Endothelial cell of umbilical vein (primary cell): ENCODE measurements around the gene SLC22A7. TPM values are rescaled to one million over a fixed set of nuclear protein-coding genes. Genes with fewer than 3 reads are reported as not detected.

Experiments used
- BruUV-seq: library from RNA; stranded (reverse); fragments of 400-500 nt; replicated peaks from 2 replicates; lab custom pipeline; 2021; lab: Mats Ljungman, UMichigan
- CTCF ChIA-PET: fragments of 300-600, 350-600 bp; sonication (Branson Sonifier 250); formaldehyde crosslinking; loops from one replicate; lab custom pipeline; 2021; ENCODE audit warnings: antibody characterized with exemption, inconsistent platforms; lab: Charles Lee
- POLR2A ChIA-PET: fragments of 300-600, 350-600 bp; sonication (Branson Sonifier 250); formaldehyde crosslinking; loops from one replicate; lab custom pipeline; 2021; ENCODE audit warnings: antibody characterized with exemption, inconsistent platforms; lab: Charles Lee
- DNase-seq: peaks from one replicate; pipeline ENCODE4 v3.0.0-alpha.2; 2011; ENCODE audit warnings: low read depth, low spot score
- FAIRE-seq: peaks from 2 replicates; lab custom pipeline; 2011; peaks lifted over from hg19 to GRCh38; lab: Jason Lieb, UNC
- H2AFZ ChIP-seq: 2 replicates; pipeline ENCODE4 v1.6.0; 2012; ENCODE audit warnings: low read depth, low read length, control low read depth, inconsistent platforms
- H3K27ac ChIP-seq: 2 replicates; pipeline ENCODE4 v1.5.1; 2011; ENCODE audit warnings: low read depth, mild to moderate bottlenecking, control low read depth, low read length, moderate library complexity; ENCODE audit not compliant: insufficient read depth
- H3K27me3 ChIP-seq, 2 experiments: 2 replicates each; pipeline versions ENCODE4 v1.6.0 to v1.6.1; 2011; ENCODE audit warnings: low read length in 2 of 2, mixed read lengths in 1 of 2; ENCODE audit not compliant: control insufficient read depth in 2 of 2, insufficient read depth in 2 of 2
- H3K36me3 ChIP-seq, 2 experiments: 2 replicates in 1 of 2; 3 replicates in 1 of 2; pipeline ENCODE4 v1.5.1; 2011; ENCODE audit warnings: low read length in 2 of 2, mild to moderate bottlenecking in 1 of 2, moderate library complexity in 1 of 2; ENCODE audit not compliant: control insufficient read depth in 2 of 2, insufficient read depth in 2 of 2; ENCODE audit errors: extremely low read depth in 1 of 2
- H3K4me1 ChIP-seq: 3 replicates; pipeline ENCODE4 v1.5.1; 2011; ENCODE audit warnings: mild to moderate bottlenecking, low read length; ENCODE audit not compliant: control insufficient read depth, insufficient read depth; ENCODE audit errors: extremely low read depth
- H3K4me2 ChIP-seq: 2 replicates; pipeline ENCODE4 v1.6.1; 2011; ENCODE audit warnings: low read length, control low read depth, mixed read lengths; ENCODE audit not compliant: insufficient read depth
- H3K4me3 ChIP-seq, 3 experiments: fragments of 200-600 bp in 1 of 3; sonication (generic), shearing (Covaris generic) in 1 of 3; replicated peaks in 1 of 3; 2 replicates each; pipeline ENCODE4 v1.5.1; 2011 to 2016; ENCODE audit warnings: control low read depth in 3 of 3, low read length in 3 of 3, mild to moderate bottlenecking in 2 of 3, inconsistent platforms in 1 of 3, low read depth in 1 of 3, moderate library complexity in 1 of 3; ENCODE audit not compliant: insufficient read depth in 1 of 3
- H3K79me2 ChIP-seq: 2 replicates; pipeline ENCODE4 v1.6.0; 2012; ENCODE audit warnings: low read length, inconsistent platforms; ENCODE audit not compliant: control insufficient read depth, insufficient read depth
- H3K9ac ChIP-seq: replicated peaks from 2 replicates; pipeline ENCODE3; 2011; ENCODE audit warnings: low read length, control low read depth; ENCODE audit not compliant: insufficient read depth; ENCODE audit errors: extremely low read depth
- H3K9me1 ChIP-seq: replicated peaks from 3 replicates; pipeline ENCODE4 v1.6.0; 2011; ENCODE audit warnings: mild to moderate bottlenecking, low read length; ENCODE audit not compliant: control insufficient read depth, insufficient read depth; ENCODE audit errors: extremely low read depth
- H3K9me3 ChIP-seq: replicated peaks from 2 replicates; pipeline ENCODE4 v1.5.1; 2012; ENCODE audit warnings: low read length, inconsistent platforms; ENCODE audit not compliant: control insufficient read depth, insufficient read depth
- H4K20me1 ChIP-seq: replicated peaks from 2 replicates; pipeline ENCODE3; 2011; ENCODE audit warnings: mild to moderate bottlenecking, low read length; ENCODE audit not compliant: control insufficient read depth, insufficient read depth; ENCODE audit errors: extremely low read depth
- EZH2 ChIP-seq: IDR thresholded peaks from 2 replicates; pipeline ENCODE4 v1.6.1; 2012; ENCODE audit warnings: borderline replicate concordance, low read depth, mild to moderate bottlenecking, moderate library complexity, low read length, inconsistent platforms; ENCODE audit not compliant: severe bottlenecking
- POLR2A ChIP-seq: IDR thresholded peaks from 2 replicates; pipeline ENCODE4 v1.6.1; 2012; ENCODE audit warnings: low read depth, mild to moderate bottlenecking, control low read depth, low read length
- dilution Hi-C: fragments of 300-500 bp; cut with MboI; formaldehyde crosslinking; loops from one replicate; pipeline ENCODE4 v1.15.0; 2019; ENCODE audit warnings: low sequenced_read_pairs; ENCODE audit not compliant: extremely low pct_ligation_motif_present
- intact Hi-C: fragments of 100-400 bp; cut with micrococcal nuclease; formaldehyde crosslinking; loops from one replicate; pipeline ENCODE4 v1.10.0; 2022
- polyA plus RNA-seq, 4 experiments: library from polyadenylated mRNA; depleted of rRNA in 3 of 4; stranded (reverse) in 3 of 4; unstranded in 1 of 4; fragments of >200 nt; gene quantifications; 2 replicates each; pipeline versions ENCODE4 v1.2.1 to v1.2.3, GENCODE V29; 2011 to 2012; ENCODE audit warnings: missing spikeins in 1 of 4
- total RNA-seq: library from RNA; stranded (reverse); gene quantifications from 2 replicates; pipeline ENCODE4 v1.2.3, GENCODE V29; 2021
- TF ChIP-seq, protein P1 (sequence below), 2 donors: IDR thresholded peaks; 1 replicate in 1 of 2; 2 replicates in 1 of 2; pipeline ENCODE4 v1.5.1; 2011; ENCODE audit warnings: low read length in 2 of 2, mild to moderate bottlenecking in 2 of 2, moderate library complexity in 2 of 2, control low read depth in 1 of 2, inconsistent platforms in 1 of 2, low read depth in 1 of 2; ENCODE audit not compliant: insufficient read depth in 1 of 2; ENCODE audit errors: extremely low read depth in 1 of 2

SLC22A7 gene
- total and polyA plus RNA-seq, 2 donors (not counting 3 experiments of a cell fraction or from before 2014, with no cell fraction given), result not detected

GRCh38 chr6:43307451-43308100, 9.5 kb downstream of the SLC22A7 start:
- DNase-seq, result no peak
- no peaks in the 10 kb centered on the region for H3K9me3 ChIP-seq
- peaks cover 8% of the 10 kb centered on the region for H3K4me1 ChIP-seq
- H3K27me3 ChIP-seq, result peaks cover 10 to 13% of the 10 kb centered on the region in 2 experiments
- no peak overlapping the region for H3K27ac ChIP-seq
- no peak for FAIRE-seq
- POLR2A ChIA-PET, result no interaction called here
- dilution Hi-C loops, result no loop called here
- BruUV-seq, result no TSS peak
- no peak overlapping the region for H3K4me3 ChIP-seq
- TF ChIP-seq, protein P1, sequence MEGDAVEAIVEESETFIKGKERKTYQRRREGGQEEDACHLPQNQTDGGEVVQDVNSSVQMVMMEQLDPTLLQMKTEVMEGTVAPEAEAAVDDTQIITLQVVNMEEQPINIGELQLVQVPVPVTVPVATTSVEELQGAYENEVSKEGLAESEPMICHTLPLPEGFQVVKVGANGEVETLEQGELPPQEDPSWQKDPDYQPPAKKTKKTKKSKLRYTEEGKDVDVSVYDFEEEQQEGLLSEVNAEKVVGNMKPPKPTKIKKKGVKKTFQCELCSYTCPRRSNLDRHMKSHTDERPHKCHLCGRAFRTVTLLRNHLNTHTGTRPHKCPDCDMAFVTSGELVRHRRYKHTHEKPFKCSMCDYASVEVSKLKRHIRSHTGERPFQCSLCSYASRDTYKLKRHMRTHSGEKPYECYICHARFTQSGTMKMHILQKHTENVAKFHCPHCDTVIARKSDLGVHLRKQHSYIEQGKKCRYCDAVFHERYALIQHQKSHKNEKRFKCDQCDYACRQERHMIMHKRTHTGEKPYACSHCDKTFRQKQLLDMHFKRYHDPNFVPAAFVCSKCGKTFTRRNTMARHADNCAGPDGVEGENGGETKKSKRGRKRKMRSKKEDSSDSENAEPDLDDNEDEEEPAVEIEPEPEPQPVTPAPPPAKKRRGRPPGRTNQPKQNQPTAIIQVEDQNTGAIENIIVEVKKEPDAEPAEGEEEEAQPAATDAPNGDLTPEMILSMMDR (IDR thresholded peaks at IDR 0.05; ENCODE audit: extremely low read depth in 1 of 2, insufficient read depth in 1 of 2, low read depth in 1 of 2, low read length in 2 of 2), result no peak
- TF ChIP-seq POLR2A, result no peak
- H3K9ac ChIP-seq, result no peak overlapping the region
- H2AFZ ChIP-seq, result no peak overlapping the region
- intact Hi-C loops, result no loop called here
- H3K79me2 ChIP-seq, result no peaks in the 10 kb centered on the region
- no peaks in the 10 kb centered on the region for H3K9me1 ChIP-seq
- H3K4me2 ChIP-seq, result no peak overlapping the region
- CTCF ChIA-PET, result interaction anchor here (0.9 to 1.4 kb wide), 4 partner anchors 11 to 199 kb away, joined by 3 to 6 read pairs (median 4); partner anchors contain the start of gene DNPH1
- H4K20me1 ChIP-seq, result no peaks in the 10 kb centered on the region
- no peaks in the 10 kb centered on the region for H3K36me3 ChIP-seq

- FAIRE-seq, result no peak
- H3K9me1 ChIP-seq, result no peaks in the 10 kb centered on the region
- H3K27me3 ChIP-seq, result peaks cover 11 to 14% of the 10 kb centered on the region in 2 experiments
- no peak within 1 kb of the TSS for H3K27ac ChIP-seq
- TF ChIP-seq, protein P1 (IDR thresholded peaks at IDR 0.05; ENCODE audit: extremely low read depth in 1 of 2, insufficient read depth in 1 of 2, low read depth in 1 of 2, low read length in 2 of 2), result peak in 1 of 2 donors; percentile 25
- TF ChIP-seq EZH2, result no peak
- no peak within 1 kb of the TSS for H3K4me2 ChIP-seq
- ChIA-PET POLR2A (no interaction called here), CTCF (interaction anchor here (0.9 to 1.4 kb wide), 6 partner anchors 10 to 198 kb away, joined by 3 to 6 read pairs (median 4); partner anchors contain the start of genes DNPH1 and ZNF318)
- H3K79me2 ChIP-seq, result no peaks in the 10 kb centered on the region
- peak within 1 kb of the TSS; percentile 82 for H2AFZ ChIP-seq
- peak within 1 kb of the TSS in 1 of 3 experiments; percentile 15 for H3K4me3 ChIP-seq
- peaks cover 8% of the 10 kb centered on the region for H3K4me1 ChIP-seq
- DNase-seq, result no peak
- no peaks in the 10 kb centered on the region for H4K20me1 ChIP-seq
- intact Hi-C loops, result no loop called here
- no TSS peak for BruUV-seq
- H3K9me3 ChIP-seq, result no peaks in the 10 kb centered on the region
- dilution Hi-C loops, result no loop called here
- H3K9ac ChIP-seq, result no peak within 1 kb of the TSS
- no peaks in the 10 kb centered on the region for H3K36me3 ChIP-seq
Measured at GRCh38 chr6:43308101-43308989, 10.3 kb downstream of the SLC22A7 start, which contains the start of gene CRIP3. TSS of gene CRIP3 (minus strand) at chr6:43308826. CDS start at chr6:43308792, 34 bp downstream.
